Measurements from ENCODE around the gene ZBTB42.
"Not testable (repeated sequence)": the region's sequence is repeated elsewhere in the genome, so short reads cannot be mapped to it uniquely, and the experiment has no call there.

ZBTB42 gene

DNA sequence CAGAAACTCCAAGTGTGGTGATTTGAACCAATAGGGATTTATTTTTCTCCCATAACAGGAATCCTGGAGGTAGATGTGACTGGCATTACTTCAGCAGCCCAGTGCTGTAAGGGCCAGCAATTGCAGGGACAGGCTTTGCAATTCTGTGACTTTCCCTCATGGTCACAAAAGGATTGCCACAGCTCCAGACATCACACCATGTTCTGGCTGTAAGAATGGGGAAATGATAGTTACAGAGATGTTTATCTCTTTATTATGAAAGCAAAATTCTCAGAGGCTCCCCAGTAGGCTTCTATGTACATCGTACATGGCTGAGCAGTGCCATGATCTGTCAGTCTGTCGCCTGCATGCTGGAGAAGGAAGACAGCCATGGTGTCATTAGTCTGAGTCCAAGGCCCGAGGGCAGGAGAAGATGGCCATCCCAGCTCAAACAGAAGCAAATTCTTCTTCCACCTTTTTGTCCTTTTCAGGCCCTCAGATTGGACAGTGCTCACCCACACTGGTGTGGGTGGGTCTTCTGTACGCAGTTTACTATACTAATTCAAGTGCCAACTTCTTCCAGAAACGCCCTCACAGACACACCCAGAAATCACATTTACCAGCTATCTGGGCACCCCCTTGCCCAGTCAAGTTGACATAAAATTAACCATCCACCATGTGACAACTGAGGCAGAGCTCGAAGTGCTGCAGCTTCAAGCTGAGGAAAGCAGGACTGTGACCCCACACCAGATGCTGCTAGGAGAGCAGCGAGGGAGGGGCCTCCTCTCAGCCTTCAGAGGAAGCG is 17.2 kb downstream of the ZBTB42 start:
- FAIRE-seq = no peak

DNA sequence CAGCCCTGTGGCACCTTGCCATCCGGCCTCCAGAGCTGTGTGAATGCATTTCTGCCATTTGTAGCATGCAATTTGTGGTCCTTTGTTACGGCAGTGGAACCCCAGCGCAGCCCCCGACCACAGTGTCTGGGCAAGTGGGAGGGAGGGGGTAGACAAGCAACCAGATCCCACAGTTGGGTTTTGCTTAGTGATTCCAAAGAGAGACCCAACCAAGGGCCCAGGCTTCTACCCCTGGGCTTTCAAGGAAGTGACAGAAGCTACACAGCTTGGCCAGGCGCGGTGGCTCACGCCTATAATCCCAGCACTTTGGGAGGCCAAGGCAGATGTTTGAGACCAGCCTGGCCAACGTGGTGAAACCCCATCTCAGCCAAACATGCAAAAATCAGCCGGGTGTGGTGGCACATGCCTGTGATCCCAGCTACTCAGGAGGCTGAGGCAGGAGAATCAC is 17.8 kb downstream of the ZBTB42 start:
- FAIRE-seq = no peak

DNA sequence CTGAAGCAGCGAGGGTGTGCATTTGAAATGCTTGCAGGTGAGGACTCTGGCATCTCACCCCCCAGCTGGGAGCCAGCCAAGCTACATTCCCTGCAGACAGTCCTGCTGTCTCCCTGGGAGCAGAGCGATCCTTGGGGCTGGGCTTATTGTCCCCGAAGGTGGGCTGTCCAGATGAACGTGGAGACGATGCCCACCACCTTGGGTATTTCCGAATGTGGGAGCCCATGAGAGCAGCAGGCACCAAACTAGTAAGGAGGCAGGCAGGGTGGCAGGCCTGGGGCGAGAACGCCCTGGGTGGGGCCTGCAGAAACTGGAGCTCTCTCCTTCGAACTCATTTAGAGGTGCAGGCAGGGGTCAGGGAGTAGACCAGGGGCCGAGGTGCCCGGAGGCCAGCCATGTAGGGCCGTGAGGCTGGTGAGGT is 18.5 kb downstream of the ZBTB42 start:
- FAIRE-seq = no peak

DNA sequence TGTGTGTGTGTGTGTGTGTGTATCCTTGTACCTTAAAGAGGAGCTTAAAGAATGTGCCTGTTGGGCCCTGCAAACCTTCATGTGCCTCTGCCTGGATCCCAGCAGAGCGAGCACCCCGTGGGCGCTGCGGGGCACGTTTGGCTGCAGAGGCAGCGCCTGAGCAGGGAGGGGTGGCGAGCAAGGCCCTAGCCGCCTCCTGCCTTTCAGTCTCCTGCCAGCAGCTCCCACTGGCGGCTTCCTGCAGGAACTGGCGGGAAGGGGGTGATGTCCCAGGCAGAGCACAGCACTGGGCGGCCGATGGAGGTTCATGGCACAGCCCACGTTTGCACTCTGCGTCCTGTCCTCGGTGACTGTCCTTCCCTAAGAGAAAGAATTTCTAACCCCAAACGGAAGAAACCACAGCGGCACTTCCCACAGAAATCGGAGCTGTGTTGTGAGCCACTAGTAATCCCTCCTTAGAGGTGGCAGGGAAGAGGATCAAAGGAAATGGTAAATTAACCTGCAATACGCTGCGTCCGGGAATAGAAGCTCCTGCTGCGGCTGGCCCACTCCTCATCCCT is 19.8 kb downstream of the ZBTB42 start:
- no peak for FAIRE-seq

DNA sequence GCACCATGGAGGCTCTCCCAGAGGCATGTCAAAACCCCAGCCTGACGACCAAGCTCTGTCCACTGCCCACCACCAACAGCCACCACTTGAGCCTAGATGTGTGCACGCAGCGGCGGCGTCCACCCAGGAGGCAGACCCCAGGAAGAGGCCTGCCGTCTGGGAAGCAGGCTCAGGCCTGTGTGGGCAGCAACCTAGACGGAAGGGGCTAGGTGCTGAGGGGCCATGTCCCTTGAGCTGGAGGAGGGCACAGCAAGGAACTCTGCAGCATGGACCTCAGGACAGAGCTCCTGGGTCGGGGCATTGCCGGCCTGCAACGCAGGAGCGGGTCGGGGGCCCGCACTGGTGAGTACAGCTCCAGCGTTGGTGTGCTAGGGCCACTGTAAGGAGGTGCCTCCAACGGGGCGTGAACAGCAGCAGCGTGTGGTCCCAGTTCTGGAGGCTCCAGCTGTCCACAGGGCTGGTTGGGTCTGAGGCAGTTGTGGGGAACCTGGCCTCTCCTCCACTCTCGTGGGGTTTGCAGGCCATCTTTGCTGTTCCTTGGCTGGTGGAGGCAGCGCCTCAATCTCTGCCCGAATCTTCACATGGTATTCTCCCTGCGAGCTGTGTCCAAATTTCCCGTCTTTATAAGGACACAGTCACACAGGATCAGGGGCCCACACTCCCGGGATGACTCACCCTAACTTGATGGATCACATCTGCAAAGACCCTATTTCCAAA is 20.5 kb downstream of the ZBTB42 start:
- FAIRE-seq = no peak

DNA sequence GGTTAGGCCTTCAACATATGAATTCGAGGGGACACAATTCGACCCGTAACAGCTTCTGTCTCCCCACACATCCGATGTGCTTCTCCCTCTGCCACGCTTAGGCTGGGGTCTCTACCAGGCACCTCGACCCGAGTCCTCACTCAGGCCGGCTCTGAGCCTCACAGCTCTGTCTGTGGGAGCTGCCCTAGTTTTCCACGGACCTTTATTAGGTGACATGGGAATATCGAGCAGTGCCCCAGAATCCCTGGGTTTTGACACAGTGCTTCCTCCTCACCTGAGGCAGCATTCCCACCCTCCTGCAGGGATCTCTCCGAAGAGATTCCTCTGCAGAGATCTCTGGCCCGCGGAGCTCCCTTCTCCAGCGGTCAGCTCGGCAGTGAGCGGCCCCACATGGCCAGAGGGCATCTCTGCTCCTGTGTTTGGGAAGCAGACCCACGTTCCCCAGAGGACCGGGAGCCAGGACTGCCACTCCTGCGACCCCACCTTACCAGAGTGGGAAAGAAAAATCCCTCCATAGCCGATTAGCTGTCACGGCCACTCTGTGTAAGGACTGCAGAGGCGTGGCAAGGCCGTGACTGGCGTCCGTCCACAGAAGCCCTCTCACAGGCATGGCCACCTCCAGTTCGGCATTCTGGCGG is 21.2 kb downstream of the ZBTB42 start:
- FAIRE-seq = no peak

DNA sequence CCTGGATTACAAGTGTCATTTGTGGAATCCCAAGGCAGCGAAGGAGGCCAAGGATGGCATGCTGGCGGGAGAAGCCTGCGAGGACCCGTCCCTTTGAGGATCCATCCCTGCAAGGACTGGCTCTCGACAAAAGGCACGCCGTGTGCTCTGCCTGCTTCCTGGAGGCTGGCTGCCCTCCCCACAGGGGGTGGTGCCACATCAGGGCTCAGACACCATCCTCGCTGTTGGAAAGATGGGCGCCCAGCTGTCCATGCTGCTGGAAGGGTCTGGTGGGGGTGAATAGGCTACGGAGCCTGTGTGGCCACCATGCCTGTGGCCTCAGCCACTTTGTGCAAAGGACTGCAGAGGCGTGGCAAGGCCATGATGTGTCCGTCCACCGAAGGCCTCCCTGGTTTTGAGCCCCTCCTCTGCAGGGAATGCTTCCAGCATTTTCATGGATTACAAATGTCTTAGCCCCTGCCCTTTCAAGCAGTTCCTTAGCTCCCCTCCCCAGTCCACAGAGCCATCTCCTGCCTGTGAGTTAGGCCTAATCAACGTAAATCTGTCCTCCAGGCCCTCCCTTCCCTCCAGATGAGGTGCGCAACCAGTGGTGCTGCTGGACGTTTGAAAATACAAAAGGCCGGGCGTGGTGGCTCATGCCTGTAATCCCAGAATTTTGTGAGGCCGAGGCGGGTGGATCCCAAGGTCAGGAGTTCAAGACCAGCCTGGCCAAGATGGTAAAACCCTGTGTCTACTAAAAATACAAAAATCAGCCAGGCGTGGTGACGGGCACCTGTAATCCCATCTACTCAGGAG is 22.1 kb downstream of the ZBTB42 start:
- no peak for FAIRE-seq

DNA sequence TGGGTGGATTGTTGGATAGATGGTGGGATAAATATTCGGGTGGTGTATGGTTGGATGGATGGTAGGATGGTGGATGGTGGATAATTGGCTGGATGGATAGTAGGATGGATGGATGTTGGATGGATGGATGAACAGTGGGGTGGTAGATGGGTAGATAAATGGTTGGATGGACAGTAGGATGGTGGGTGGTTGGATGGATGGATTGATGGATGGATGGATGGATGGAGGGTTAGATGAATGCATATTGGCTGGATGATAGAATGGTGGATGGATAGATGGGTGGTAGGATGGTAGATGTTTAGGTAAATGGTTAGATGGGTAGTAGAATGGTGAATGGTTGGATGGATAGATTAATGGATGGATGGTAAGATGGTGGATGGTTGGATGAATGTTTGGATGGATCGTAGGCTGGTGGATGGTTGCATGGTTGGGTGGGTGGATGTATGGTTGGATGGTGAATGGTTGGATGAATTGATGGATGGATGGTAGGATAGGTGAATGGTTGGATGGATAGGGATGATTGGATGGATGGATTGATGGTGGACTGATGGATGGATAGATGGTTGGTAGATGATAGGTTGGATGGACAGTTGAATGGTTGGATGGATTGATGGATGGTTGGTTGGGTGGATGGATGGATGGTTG is 23.6 kb downstream of the ZBTB42 start:
- no peak for FAIRE-seq

DNA sequence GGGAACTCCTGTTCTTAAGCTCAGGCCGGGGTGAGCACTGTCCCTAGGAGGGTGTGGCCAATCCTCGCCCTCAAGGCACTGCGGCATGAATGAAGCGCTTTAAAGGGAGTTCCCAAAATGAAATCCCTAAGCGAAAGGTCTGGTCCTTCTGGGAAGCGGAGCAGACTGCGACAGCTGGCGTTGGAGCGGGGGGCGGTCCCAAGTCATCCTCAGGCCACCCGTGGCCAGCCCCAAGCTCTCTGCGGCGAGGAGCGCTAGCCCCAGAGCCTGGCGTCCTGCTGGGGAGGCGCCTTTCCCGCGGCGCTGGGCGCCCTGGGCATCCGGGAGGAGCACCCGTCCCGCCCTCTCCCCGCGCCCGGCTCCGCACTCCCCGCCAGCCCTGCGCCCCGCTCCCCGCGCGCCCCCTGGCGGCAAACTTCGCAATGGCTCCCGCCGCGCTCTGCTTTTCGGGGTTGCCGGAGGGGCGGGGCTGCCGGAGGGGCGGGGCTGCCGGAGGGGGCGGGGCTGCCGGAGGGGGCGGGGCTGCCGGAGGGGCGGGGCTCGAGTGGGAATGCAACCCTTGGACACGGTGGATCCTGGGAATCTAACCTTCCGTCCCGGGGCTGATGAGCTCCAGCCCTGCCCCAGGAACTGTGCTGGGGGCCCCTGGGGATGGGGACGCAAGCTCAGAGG is 25.4 kb downstream of the ZBTB42 start:
- no peak for FAIRE-seq

DNA sequence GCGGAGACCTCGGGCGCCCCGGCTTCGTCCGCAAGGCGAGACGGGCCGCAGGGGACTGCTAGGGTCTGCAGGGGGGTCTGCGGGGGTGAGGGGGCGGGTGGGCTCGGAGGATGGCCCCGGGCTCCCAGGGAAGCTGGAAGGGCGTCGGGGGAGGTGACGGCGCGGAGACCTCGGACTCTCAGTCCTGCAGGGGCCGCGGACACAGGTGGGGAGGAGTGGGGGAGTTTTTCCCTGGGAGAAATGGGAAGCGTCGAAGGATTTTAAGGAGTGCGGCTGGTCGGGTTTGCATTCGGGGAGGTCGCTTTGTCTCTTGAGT is 25.9 kb downstream of the ZBTB42 start:
- FAIRE-seq = no peak

DNA sequence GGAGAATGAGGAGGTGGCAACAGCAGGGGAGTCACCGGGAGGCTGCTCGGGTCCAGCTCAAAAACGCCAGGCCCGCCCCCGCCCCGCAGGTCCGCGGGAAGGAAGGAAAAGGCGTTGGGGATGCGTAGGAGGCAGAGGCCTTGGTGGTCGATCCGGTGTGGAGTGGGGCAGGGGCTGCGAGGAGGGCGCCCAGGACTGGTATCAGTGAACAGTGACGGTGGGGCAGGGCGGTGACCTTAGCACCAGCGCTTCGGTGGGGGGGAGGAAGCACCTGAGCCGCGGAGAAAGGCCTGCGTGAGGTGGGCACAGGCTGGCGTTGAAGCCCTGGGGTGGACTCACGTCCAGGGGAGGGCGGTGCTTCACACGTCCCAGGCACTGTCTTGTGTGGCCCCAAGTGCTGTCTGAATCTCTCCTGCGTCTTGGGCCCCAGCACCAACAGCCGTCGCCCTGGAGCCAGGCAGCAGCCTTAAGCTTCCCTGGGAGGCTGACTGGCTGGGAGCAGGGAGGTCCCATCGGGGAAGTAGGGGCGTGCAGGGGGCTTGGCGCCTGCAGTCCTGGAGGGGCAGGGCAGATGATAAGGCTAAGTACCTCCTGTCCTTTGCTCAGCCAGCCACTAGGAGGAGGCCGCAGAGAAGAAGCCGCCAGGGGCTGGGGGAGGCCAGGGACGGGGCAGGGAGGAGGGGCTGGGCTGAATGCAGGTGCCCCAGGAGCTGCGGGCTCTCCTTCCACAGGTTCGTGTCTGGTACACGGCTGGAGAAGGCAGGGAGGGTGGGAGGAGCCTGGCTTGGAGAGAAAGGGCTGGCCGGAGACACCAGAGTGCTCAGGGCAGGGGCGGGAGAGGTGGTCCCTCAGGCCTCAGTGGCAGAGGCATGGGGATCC is 26.5 kb downstream of the ZBTB42 start:
- FAIRE-seq = no peak

DNA sequence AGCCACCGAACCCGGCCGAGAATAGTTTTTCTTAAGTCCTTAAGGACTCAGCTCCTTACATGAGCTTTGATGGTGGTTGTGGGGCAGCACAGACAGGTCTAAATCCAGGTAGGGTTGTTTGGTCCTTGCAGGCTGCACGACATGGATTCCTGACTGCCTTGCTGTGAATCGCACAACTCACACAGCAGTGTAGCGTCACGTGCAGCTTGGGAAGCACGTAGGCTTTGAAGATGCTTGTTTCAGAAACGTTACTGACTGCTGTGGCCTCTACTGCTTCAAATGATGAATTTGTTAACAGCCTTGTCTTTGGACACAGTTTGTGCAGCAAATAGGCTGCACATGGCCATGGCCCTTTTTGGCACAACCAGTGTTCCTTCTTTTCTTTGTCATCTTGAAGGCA is 29.9 kb downstream of the ZBTB42 start:
- FAIRE-seq = no peak

DNA sequence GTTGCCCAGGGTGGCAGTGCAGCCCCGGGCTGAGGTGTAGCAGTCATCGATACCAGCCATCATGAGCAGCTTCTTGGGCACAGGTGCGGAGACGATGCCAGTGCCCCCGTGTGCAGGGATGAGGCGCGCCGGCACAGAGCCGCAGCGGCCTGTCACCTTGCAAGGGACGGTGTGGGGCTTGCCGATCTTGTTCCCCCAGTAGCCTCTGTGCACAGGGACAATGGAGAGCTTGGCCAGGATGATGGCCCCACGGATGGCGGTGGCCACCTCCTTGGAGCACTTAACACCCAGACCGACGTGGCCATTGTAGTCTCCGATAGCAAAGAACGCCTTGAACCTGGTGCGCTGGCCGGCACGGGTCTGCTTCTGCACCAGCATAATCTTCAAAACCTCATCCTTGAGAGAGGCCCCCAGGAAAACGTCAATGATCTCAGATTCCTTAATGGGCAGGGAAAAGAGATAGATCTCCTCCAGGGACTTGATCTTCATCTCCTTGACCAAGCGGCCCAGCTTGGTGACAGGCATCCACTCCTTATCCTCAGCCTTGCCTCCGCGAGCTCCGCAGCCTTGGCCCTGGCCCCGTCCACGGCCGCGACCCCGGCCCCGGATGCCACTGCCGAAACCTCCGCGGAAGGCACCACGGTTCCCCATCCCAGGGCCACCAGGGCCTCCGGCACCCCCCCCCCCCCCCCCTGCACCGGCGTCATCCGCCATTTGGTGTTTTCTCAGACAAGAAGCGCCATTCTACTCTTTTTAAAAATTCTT is 35.5 kb downstream of the ZBTB42 start:
- FAIRE-seq = not testable (repeated sequence)

DNA sequence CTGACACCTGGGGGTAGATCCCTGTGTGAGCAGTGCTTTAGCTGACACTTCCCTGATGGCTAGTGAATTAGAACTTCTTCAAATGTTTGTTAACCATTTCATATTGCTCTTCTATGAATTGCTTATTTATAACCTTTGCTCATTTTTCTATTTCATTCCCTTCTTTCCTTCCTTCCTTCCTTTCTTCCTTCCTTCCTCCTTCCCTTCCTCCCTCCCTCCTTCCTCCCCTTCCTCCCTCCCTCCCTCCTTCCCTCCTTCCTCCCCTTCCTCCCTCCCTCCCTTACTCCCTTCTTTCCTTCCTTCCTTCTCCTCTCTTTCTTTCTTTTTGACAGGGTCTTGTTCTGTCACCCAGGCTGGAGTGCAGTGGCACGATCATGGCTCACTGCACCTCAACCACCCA is 40.8 kb downstream of the ZBTB42 start:
- no peak for FAIRE-seq

DNA sequence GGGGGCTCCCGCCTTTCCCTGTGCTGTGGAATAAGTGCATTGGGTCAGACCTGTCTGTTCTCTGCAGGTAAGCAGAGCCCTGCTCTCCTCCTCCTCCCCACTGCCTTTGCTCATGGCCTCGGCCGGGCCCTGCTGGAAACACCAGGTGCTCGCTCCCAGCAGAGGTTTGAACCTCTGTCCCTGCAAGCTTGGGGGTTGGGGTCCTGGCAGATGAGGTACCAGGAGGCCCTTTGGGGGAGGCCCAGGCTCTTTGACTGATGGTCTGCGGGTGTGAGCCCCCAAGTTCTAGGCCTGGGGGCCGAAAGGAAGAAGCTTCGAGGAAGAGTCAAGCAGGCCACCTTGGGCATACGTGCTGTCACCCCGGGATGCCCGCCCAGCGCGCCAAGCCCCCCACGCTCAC is 42.1 kb downstream of the ZBTB42 start:
- FAIRE-seq = no peak

DNA sequence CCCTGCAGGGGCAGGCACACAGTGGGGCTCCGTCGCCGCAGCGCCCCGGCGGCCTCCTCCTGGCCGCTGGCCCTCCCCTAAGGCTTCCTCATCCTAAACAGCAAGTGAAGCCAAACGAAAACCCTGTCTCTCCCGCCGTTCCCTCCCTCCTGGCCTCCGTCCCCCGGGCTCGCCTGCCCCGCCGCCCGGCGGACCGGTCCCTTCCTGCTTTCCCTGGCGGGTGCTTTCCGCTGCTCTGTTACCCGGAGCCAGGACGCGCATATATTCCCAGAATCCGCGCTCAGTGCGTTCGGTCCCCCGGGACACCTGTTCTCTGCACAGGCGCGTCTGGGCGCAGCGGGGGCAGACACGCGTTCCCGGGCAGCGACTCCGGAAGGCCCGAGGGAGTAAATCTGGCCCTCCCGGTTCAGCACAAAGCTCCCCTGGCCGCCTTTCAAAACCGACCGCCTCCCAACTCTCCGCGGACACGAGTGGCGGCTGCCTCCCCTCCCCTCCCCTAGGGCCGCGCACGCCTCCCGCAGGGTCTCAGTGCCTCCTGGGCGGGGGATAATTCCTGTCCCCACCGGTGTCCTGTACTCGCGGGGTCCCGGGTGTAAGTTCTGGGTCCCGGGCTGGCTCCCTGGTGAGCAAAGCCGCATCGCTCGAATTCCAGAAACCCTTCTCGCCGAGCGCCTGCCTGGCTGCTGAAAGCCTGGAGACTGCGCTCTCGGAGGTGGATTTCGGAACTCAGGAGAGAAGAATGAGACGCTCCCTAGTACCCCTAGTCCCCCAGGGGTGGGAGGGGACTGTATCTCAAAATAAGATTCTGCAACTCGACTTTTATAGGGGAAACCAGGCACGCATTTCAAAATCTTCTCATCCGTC is 42.8 kb downstream of the ZBTB42 start:
- FAIRE-seq = no peak

DNA sequence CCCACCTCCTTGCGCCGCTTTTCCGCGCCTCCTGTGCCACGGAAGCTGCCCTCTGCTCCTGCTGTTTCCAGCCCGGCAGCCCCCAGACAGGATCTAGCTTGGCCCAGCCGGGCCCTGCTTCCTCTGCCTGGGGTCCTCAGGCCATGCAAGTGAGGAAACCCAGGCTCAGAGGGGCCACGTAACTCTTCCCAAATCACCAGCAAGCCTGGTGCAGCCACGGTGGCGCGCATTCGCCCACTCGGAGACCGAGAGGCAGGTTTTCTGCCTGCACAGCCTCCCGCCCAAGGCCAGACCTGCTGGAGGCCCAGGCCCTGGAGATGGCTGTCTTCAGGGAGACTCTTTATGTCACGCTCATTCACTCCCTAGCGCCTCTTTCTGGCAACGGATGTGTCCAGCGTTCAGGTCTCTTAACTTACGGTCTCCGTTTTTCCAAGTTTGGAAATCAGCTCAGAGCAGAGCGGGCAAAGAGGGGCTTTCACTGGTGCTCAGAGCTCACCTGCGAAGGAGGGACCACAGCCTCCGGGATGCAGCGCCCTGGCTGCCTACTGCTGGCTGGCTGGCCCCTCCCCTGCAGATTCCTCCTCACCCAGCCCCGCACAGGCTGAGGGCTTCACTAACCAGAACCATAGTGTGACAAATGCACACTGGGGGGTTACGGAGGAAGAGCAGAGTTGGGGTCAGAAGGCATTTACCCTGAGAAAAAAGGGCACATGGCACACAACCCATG is 43.6 kb downstream of the ZBTB42 start:
- no peak for FAIRE-seq

DNA sequence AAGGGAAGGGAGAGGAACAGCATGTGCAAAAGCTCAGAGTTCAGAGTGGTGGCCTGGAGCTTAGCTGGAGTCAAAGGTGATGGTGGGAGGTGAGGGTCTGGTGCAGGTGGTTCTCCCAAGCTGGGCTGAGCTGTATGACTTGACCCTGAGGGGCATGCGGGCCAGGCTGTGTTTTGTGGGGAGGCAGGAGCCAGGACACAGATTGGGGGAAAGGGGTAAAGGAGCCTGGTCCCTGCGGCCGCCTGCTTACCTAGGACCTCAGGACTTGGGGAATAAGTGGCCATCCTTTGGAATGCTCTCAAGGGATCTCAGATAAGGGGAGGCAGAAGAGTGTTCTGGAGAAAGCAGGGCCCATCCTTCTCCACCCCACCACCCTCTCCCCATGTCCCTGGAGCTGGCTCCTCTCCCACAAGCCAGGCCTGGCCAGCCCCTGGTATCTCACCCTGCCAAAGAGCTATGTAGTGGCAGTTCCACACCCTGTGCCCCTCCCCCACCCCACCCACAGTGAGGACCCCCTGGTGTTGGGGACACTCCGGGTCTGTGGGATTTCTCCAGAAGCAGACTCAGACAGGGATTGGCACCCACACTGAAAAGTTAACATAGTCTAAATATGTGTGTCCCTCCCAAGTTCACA is 44.2 kb downstream of the ZBTB42 start:
- FAIRE-seq = no peak
